ELF-1 (cell line): ENCODE data around the gene ZNF580.

ENCODE experiments used
- DNase-seq: peaks from one replicate; pipeline ENCODE4 v3.0.0-alpha.2; 2016; ENCODE audit warnings: low read depth, low spot score

The ZNF580 gene

DNA sequence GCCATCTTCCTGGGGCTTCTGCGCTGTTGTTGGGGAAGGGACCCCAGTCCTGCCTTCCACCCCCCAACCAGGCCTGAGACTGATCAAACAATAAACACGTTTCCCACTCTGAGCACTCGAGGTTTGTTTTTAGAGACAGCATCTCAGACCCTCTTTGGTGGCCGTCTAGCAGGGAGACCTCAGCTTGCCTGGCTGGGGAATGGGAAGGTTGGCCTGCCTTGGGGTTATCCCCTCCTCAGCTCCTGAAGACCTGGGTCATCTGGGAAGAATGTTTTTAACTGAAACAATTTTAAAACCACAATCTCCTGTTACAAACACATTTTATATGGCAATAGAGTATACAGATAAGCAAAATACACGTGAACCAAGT is 4.7 kb downstream of the ZNF580 start:
- DNase-seq = no peak

DNA sequence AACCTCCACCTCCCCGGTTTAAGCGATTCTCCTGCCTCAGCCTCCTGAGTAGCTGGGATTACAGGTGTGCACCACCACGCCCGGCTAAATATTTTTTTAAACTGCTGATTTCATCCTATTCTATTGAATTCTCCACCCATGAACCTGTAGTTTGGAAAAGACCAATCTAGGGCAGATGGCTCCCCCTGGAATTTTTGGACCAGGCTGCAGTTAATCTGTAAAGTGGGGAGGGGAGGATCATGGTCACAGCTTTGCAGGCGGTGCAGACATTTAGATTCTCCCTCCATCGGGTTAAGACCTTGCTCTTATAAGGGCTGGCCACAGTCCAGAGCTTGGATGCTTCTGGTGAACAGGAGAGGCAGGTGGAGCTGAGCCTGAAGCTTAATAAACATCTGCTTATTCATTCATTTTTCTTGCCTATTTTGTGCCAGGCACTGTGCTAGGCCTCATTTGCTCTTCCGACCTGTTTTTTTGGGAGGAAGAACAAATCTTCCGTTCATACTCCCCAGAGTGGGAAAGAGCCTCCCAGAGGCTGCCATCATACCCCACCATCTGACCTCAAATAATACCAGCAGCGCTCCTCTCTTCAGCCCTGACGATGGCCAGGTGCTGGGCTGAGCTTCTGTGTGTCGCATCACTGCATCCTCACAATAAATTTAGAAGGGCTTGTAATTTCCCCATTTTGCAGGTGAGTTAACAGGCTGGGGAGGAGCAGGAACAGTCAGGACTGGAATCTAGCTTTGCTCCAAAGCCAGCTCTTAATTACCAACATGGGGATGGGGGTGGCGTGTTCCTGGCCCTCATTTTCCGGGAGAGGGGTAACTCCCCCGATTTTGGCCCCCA is 6.3 kb downstream of the ZNF580 start:
- DNase-seq = peak; percentile 16

DNA sequence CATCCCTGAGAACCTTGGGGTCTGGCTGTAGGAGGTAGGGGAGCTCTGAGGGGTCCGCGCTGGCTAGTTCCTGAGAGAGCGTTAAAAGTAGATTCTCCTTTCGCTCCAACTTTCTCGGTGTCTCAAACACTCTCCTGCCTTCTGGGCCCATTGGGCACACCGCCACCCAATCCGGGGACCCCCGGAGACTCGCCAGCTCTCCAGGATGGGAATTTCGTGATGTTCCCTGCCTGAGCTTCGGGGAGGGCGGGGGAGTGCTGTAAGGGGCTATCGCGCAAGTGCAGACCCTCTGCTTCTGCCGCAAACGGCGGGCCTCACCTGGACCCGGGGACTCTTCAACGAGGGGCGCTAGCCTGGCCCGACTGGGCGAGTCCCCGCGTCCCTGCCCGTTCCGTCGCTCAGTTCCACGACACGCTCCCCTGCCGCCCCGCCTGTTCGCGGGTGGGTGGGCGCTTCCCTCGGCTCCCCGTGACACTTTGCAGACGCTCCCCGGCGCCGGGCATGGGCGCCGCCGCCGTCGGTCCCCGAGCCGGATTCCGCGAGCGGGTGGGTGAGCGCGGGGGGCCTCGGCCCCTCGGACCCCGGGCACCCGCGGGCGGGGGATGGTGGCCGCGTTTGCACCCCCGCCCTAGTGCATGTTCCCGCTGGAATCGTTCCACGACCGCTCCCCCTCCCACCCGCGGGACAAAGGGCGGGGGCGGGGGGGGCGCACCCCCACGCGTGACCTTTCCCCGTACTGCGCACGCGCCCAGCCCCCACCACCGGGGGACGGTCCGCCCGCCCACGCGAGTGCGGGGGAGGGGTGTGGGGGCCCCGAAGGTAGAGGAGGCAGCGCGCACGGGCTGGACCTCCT is 7.2 kb downstream of the ZNF580 start, which contains the start of gene CCDC106:
Gene CCDC106 (plus strand): TSS at position 481 of the 853 bp plus-strand sequence. CDS start 835 bp downstream, outside the sequence.
- DNase-seq = peak; percentile 72

DNA sequence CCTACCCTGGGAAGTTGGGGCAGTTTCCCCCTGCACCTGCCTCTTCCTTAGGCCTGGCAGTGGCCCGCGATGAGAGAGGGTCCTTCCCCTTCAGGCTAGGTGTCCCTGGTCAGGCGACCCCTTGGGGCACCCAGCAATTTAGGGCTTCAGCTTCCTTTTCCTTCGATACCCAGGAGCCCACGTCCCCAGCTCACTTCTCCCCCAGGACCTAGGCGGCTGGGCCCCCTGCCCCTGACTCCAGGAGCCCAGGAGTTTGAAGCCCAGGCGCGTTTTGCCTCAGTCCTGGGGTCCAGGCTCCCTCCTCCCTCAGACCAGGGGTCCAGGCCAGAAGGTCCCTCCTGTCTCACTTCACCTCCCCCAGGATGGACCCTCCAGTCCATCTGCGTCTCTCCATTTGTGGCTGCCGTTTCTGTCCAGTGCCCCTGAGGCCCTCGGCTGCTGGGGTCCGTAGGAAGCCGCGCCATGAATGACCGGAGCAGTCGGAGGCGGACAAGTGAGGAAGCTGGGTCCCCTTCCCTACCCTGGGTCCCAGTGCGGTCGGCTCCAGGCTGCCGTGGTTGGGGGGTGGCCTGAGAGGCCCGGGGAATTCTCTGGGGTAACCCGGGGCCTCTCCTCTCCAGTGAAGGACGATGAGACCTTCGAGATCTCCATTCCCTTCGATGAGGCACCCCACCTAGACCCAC is 7.9 kb downstream of the ZNF580 start:
- DNase-seq = no peak

DNA sequence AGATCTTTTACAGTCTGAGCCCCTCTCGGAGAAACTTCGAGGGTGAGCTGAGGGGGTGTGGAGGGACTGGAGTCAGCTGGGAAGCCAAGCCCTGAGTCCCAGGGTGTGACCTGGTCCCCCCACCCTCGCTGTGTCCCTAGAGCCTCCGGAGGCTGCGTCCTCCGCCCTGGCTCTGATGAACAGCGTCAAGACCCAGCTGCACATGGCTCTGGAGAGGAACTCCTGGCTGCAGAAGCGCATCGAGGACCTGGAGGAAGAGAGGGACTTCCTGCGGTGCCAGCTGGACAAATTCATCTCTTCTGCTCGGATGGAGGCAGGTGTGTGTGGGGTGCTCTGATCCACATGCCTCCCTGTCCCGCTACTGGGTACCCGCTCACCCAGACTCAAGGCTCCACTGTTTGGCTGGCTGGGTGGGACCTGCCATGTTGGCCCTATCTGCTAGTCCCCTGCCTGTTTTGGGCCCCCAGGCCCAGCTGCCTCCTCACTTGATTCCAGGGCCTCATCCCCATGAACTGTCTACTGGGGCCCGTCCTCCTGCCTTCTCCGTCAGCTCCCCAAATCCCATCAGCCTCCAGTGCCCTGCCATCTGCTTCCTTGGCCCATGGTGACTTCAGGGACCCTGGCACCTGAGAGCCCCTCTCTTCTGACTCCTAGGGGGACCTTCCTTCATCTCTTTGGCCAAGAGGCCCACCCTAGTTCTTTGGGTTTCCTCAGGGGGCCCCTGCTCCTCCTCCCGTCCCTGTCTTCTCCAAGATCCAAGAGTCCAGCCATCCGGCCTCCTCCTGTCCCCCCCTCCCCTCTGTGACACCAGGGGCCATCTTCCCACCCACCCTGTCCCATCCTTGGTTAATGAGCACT is 8.7 kb downstream of the ZNF580 start:
- no peak for DNase-seq

DNA sequence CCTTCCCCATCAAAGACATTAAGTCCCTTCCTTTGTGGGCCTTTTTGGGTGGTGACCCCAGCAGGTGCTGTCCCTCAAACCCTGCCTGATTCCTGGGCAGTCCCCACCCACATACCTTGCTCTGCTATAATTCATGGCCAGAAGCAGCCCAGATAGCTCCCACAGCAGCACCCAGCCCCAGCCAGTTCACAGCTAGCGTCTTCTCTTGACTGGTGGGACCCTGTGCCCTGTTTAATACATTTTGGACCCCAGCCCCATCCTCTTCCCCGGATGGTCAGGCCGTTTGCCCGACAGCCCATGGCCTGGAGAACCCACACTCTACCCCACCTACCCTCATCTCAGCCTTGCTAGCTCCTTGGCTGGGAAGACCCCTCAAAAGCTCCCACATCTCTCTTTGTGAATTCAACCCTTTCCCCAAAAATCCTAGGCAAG is 9.3 kb downstream of the ZNF580 start:
- DNase-seq = no peak

DNA sequence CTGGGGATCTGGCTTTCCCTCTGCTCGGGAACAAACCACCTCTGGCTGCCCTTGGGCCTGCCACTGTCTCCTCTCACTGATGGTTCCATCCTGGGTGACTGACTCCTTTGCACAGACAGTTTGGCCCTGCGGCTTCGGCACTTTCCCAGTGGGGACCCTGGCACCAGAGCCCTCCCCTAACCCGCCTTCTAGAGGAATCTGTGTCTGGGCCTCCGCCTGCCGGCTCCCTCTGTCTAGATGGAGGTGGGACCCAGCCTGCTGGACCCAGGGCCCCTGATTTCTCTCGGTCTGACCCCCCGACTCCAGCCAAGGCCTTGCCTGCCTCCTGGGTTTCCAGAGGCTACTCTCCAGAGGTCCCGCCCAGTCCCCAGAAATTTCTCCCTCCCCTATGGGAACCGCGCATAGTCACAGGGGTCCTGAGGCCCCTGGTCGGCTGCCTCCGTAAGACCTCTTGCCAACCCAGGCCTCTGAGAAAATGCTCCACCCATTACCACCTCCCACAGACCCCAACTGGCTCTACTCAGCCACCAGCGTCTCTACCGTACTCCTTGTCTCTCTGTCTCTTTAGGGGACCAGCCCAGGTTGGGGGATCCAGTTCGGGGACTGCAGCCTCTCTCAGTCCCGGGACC is 9.9 kb downstream of the ZNF580 start:
- no peak for DNase-seq

DNA sequence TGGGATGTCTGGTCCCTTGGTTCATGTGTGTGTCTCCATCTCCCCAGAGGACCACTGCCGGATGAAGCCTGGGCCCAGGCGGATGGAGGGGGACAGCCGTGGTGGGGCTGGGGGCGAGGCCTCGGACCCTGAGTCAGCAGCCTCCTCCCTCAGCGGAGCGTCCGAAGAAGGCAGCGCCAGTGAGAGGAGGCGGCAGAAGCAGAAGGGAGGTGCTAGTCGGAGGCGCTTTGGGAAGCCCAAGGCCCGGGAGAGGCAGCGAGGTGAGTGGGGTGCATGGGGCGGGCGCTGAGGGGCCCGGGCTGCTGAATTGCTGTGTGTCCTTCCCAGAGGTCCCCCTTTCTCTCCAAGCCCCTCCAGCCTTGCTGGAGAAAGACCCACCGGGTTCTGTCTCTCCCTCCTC is 10.4 kb downstream of the ZNF580 start:
- DNase-seq = no peak

DNA sequence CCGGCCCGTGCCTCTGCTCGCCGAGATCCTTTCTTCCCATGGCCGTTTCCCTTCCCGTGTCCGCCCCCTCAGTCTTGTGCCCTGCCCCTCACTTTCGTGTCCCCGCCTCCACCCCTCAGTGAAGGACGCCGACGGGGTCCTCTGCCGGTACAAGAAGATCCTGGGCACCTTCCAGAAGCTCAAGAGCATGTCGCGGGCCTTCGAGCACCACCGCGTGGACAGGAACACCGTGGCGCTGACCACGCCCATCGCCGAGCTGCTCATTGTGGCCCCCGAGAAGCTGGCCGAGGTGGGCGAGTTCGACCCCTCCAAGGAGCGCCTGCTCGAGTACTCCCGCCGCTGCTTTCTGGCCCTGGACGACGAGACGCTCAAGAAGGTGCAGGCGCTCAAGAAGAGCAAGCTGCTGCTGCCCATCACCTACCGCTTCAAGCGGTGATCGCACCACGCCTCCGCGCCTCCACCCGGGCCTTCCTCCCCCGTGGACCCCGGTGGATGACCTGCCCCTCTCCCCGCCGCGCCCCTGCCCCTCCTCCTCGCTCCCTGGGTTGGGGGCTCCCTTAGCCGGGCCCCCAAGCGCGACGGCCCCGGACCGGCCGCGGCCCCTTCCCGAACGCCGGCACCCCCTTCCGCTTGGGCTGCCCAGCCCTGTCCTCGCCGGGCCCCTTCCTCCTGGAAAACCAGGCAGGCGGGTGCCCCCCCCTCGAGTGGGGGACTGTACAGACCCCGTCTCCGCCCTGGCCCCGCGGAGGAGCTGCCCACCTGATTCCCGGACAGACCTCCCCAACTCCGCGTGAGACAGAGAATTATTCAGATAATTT is 11.7 kb downstream of the ZNF580 start:
- DNase-seq = peak; percentile 53

DNA sequence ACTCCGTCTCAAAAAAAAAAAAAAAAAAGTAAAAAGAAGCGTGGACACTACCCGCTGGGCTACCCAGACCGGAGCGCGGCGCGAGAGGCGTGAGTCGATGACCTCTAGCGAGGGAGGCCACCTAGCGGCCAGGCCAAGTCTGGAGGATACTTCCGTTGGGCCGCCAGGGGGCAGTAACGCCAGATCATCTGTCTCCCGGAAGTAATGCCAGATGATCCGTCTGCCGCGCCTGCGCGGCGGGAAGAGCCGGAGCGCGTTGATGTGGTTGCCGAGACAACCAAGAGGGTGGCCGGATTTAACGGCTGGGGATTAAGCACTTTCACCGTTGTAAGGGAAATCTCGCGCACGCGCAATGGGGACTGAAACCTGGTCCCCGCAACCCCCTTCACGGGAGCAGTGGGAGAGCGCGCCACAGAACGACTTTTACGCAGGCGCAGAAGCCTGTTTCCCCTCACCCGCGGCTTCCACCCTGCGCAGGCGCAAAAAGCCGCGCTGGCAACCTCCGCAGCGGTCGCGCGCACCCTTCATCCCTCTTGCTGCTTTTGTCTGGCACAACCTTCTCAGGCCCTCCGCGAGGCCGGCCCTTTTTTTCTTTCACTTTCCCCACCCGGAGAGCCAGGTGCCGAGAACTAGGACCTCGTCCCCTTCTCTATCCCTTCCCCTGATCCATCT is 13.0 kb downstream of the ZNF580 start:
- peak; percentile 99 for DNase-seq

DNA sequence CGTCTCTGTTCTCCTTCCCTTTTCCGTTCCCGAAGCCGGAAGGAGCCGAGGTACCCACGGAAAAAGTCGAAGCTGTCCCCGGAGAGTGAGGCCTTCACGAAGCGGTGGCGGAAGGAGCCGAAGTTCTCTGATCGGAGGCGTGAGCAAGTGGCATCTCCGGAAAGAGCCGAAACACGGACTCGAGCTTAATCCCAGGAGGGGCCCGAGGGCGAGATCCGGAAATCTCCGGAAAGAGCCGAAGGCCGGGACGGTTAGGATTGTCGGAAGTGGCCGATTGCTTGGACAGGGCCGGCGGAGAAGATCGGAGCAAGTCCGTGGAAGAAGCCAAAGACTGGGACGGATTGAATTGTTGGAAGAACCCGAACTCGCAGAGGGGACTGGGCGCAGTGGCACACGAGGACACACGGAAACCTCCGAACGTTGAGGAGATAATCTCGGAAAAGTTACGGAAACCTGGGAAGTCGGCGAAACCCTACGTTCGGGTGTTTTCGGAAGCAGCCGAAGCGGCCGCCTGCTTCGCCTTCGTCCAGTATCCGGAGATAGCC is 13.6 kb downstream of the ZNF580 start:
- peak; percentile 100 for DNase-seq

DNA sequence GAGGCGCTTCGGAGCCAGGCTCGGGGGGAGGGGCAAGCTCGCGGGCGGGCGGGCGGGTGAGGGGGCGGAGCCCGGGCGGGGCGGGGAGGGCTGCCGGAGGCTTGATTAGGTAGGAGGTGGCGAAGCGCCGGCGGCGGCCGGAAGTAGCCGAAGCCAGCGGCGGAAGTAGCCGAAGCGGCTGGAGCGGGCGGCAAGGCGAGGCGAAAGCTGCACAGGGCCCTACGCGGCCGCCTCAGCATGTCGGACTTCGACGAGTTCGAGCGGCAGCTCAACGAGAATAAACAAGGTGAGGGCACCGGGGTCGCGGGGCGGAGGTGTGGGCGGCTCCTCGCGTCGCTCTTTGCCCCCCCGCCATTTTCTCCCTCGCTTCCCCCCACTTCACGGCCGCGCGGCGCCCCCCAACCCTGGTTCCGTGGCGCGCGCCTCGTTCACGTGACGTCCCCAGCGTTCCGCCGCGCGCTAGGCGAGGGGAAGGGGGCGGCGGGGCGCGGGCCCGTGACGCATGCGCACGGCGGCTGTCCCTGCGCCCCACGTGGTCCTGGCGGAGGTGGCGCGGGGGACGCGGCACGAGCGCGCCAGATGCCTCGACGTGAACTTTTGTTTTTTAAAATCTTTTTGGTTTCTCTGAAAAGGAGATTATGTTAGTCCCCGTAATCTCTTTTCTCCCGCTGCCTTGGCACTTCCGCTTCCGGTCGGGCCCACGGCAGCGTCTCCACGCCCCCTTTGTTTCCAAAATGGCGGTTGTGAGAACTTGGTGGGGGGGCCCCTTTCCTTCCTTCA is 14.3 kb downstream of the ZNF580 start, which contains the start of gene U2AF2:
Gene U2AF2 (plus strand): TSS at position 168 of the 780 bp plus-strand sequence. CDS start 70 bp downstream, at position 238.
- peak; percentile 82 for DNase-seq

DNA sequence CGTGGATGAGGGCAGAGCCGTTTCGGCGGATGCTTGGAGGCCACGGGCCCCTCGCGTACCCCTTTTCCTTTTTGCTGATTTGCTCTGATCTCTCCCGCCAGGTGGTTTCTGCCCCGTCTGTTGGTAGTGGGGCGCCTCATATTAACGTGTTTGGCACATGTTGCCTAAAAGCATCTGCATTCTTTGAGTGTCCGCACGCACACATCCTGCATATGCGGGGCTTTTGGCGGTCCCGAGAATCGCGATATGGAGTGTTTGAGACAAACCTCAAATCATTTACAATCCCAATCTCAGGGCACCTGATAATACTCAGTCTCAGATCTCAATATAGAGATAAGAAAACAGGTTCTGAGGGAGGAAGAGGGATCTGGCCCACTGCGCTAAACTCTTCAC is 14.8 kb downstream of the ZNF580 start:
- DNase-seq = no peak

DNA sequence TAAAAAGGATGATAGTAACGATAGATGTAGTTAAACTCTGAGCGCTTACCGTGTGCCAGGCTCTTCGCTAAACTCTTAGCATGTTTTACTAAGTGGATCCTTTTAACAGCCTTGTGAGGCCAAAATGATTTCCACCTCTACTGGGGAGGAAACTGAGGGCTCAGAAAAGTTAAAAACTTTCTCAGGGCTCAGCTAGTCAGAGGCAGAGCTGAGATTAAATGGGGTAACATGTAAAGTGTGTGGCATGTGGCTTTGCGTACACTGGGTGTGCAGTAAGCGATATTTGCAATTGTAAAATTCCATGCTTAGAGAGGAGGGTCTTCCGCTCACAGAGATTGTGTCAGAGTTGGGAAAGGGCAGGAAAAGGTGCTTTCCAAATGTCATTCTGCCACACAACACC is 15.8 kb downstream of the ZNF580 start:
- no peak for DNase-seq

DNA sequence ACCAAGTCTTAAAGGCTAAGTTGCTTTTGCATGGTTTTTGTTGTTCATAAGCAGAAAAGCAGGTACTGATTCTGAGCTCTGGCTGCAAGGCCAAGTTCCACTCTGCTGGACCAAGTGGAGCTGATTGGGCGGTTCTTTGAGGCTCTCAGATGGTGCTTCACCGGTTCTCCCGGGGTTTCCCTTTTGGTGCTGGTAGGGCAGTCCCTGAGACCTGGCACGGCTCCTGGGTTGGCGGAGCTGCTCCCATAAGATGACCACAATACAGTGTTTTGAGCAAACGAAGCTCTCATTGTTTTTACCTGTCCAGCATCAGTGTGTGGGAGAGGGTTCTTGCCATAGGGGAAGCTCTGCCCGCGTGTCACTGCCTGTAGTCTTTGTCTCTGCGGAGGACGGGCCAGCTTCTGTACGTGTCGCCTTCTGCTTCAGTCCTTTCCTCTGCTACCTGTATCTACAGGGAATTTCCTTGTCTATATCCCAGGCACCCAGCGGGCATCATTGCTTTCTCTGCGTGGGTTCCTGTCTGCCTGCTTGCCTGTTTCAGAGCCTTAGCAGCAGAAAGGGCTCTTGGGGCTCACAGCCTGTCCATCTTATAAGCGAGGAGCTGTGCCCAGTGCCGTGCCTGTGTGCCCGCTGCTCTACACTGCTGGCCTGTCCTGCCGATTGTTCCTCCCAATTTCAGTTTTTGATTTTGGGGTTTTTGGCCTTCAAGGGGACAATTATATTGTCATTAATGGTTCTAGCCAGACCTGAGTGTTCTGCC is 16.4 kb downstream of the ZNF580 start:
- DNase-seq = no peak

DNA sequence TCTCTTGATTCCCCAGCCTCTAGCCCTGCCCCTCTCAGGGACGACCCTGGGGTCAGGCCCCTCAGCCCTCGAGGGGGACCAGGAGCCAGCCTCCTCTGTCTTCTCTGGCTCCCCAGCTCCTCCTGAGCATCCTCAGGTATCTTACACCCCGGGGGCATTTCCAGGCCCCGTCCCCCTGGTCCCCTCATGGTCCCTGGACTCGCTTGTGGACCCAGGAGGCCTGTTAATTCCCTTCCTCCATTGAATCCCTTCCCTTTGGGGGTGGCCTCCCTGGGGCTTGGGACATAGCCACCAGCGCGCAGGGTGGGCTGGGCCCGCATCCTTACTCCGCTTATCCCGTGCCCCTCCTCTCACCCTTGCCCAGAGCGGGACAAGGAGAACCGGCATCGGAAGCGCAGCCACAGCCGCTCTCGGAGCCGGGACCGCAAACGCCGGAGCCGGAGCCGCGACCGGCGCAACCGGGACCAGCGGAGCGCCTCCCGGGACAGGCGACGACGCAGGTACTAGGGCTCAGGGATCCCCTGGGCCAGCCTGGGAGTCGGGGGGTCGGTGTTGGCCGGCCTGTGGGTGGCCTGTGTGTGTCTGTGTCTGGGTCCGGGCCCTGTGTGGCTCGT is 18.2 kb downstream of the ZNF580 start:
- no peak for DNase-seq

DNA sequence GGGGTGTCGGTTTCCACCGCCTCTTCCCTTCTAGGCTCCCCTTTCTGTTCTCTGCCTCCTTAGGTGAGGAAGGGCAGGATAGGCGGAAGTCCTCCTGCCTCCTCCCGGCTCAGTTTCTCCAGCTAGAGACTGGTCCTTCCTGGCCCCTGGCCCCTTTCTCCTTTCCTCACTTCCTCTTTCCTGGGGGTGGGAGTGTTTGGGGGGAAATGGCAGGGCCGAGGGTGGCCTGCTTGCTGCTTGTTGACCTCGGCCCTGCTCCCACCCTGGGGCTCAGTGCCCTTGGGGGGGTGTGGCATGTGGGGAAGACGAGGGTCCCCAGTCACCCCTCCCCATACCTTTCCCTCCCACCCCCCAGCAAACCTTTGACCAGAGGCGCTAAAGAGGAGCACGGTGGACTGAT is 19.0 kb downstream of the ZNF580 start:
- DNase-seq = no peak
